Myocyte (in vitro differentiated cells): ENCODE measurements around the gene CACNA2D3. TPM values are rescaled to one million over a fixed set of nuclear protein-coding genes. Genes with fewer than 3 reads are reported as not detected.

ENCODE experiments used
- DNase-seq: peaks from one replicate; pipeline ENCODE4 v3.0.0-alpha.2; 2012; ENCODE audit warnings: low read depth
- total RNA-seq: library from RNA; depleted of rRNA; stranded (reverse); fragments of >200 nt; gene quantifications from 2 replicates; pipeline ENCODE4 v1.2.3, GENCODE V29; 2014

The CACNA2D3 gene
- total RNA-seq, 1 donor from 2014 or later = 0.11 TPM

DNA sequence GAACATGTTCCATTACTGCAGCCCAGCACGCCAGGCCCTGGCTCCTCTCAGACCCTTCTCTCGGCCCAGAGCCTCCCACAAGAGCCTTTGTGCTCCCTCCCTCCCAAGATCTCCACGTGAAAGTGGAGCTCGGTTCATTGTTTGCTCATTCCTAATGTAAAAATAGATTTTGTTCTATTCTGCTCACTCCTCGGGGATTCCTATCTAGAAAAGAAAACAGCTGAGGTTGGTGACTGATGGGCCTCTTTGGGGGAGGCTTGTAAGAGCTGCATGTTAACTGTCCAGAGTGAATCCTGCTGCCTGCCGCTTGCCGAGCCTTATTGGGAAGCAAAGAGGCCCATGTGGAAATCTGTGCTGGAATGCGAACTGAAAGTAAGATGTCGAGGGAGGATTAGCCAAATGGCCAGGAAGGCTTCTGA is 538.4 kb downstream of the CACNA2D3 start:
- no peak for DNase-seq

- DNase-seq = no peak
These were observed 538.8 kb downstream of the CACNA2D3 start for GRCh38 chr3:54661151-54661550.

DNA sequence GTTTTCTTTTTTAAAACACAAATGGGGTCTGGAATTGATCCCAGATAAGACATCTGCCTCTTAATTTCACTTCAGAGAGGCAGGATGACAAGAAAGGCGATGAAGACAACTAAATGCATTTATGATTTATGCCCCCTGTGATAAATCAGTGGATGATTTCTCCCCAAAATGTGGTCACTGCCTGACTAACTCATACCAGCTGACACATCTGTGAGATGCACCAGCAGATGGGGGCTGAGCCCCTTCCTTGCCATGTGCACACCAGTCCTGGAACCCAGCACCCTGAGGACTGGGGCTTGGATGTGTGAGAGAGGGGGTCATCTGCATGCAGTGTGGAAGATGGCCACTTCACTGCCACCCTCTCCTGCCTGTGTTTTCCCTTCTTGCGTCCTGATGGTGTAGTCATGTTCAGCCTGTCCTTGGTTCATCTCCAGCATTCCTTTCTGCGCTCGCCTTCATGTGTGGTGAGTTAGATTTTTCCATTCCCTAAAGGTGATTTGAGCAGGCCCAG is 541.2 kb downstream of the CACNA2D3 start:
- DNase-seq = no peak

GRCh38 chr3:54665016-54665600 is 542.8 kb downstream of the CACNA2D3 start:
- no peak for DNase-seq

GRCh38 chr3:54668236-54668635 is 545.9 kb downstream of the CACNA2D3 start:
- no peak for DNase-seq

GRCh38 chr3:54670201-54671000 is 548.0 kb downstream of the CACNA2D3 start:
- no peak for DNase-seq

DNA sequence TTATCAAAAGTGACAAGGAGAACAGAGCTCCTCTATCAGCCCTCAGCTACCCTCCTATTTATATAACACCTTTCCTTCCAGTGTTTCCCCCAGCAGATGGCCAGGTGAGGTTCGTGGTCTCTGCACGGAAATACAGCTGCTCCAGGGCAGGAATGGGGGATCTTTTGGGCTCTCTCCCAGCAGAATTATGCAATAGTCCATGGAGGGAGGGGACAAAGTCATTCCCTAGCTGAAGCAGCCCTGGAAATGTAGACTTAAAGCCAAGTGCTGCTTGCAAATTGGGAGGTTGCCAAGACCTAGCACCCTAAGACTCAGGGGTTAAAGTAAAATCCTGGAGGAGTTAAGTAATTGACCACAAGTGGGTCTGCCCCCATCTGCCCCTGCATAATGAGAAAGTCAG is 549.2 kb downstream of the CACNA2D3 start:
- no peak for DNase-seq

- DNase-seq = no peak
These were observed 553.7 kb downstream of the CACNA2D3 start for GRCh38 chr3:54676087-54676486.

GRCh38 chr3:54681706-54682105 is 559.4 kb downstream of the CACNA2D3 start:
- DNase-seq = no peak

- DNase-seq = no peak
These were observed 562.9 kb downstream of the CACNA2D3 start for GRCh38 chr3:54685213-54685612.

DNA sequence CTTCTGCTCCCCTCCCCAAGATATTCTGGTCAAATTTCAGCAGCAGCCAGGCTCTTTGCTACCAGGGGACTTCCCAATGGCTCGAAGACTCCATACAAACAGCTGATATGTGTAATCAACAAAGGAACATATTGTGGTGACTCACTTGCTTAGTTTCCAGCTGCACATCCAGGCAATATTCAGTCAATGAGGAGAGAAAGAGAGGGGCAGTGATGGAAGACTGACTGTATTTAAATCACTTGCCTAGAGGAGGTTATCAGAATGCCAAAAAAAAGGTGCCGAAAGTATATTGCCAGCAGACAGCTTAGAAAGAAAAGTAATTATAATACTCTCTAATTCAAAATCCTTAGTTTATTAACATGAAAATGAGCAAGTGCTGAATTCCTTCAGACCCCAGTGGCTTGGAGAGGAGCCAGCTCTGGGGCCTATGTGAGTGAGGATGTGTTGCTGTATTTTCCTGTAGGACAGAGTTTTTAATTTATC is 569.0 kb downstream of the CACNA2D3 start:
- DNase-seq = no peak

- no peak for DNase-seq
These were observed 574.0 kb downstream of the CACNA2D3 start for GRCh38 chr3:54696313-54696712.

DNA sequence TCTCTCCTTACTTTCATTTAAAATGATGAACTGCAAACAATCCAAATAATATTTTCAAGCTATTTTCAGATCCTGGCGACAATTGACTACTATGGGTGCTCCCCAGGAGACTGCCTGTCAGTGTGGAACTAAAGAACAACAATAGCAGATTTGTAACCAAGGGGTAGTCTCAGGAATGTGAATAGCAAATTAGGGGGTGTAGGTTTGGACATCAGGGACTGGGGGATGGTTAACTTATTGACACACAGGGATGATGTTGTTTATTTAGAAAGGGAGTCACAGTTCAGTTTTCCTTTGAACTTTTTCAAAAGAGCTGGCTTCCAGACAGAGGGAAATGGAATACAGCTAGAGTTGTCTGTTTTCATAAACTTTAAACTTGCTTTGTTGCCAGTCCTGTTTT is 575.7 kb downstream of the CACNA2D3 start:
- no peak for DNase-seq

GRCh38 chr3:54703923-54704322 is 581.6 kb downstream of the CACNA2D3 start:
- no peak for DNase-seq

GRCh38 chr3:54705730-54706129 is 583.4 kb downstream of the CACNA2D3 start:
- DNase-seq = no peak

DNA sequence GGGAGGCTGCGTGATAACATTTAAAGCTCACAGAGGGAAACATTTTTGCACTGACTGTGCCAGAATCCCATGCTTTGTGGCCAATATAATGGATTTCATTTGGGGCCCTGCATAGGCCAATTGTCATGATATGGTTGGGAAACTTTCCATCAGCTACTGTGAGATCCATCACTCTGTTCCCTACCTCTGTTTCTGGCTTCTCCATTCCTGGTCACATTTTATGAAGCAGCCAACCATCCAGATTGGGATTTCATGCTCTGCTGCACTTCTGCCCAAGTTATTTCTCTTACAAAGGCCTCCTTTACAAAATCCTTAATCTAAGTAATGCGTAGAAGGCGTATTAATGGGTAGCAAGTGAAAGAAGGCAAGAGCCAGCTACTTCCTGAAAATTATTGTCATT is 584.4 kb downstream of the CACNA2D3 start:
- no peak for DNase-seq

DNA sequence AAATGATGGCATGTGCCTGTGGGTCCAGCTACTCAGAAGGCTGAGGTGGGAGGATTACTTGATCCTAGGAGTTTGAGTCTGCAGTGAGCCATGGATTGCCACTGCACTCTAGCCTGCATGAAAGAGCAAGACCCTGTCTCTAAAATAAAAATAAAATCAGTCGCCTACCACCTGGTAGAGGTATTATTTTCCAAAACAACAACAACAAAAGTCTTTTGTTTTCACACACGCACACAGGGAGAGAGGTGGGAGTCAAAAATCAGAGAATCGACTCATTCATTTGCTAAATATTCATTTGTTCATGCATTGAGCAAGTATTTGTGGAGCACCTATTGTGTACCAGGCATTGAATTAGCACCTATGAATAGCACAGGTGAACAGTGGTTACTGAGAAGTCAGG is 587.4 kb downstream of the CACNA2D3 start:
- DNase-seq = no peak

GRCh38 chr3:54710954-54711353 is 588.6 kb downstream of the CACNA2D3 start:
- DNase-seq = no peak

- no peak for DNase-seq
These were observed 590.2 kb downstream of the CACNA2D3 start for GRCh38 chr3:54712539-54712938.

DNA sequence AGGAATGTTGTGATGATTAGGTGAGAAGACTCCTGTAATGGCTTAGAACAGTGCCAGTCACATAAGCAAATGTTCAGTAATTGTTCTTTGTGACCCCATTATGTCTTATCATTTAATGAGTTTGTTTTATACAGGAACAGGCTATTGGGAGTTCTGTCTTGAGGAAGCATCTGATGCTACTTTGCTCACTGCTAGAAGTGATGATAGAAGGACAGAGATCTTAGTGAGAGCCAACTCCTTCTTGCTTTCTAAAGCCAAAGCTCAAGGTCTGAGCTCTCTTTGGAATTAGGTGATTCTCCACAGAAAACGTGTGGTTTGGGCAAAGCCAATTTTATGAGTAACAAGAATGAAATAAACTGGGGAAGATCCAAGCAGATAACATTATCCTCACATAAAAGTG is 590.7 kb downstream of the CACNA2D3 start:
- no peak for DNase-seq

- DNase-seq = no peak
These were observed 591.1 kb downstream of the CACNA2D3 start for GRCh38 chr3:54713455-54713854.

DNA sequence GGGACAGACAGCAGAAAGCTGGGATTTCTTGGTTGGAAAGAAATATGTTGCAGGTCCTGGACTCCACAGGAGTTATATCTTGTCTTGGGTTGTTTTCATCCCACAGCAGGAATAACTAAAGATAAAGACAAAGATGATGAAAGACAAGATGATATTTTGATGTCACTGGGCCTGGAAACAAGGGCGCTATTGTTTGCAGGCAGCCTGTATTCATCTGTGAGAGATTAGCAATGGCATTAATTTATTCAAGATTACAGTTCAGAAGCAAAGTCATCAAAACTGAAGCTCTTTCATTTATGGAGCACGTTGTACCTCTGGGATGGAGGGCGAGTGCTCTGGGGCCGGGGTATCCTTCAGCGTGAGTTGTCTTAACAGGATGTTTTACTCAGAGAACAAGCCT is 591.7 kb downstream of the CACNA2D3 start:
- DNase-seq = no peak

GRCh38 chr3:54717506-54717905 is 595.2 kb downstream of the CACNA2D3 start:
- DNase-seq = no peak
